NCI-H2171 (cell line): ENCODE measurements around the gene TNFSF11.

Source experiments
- DNase-seq: peaks from one replicate; lab custom pipeline; 2025; lab: John Stamatoyannopoulos, UW

TNFSF11 gene

GRCh38 chr13:42611086-42611779 is 37.3 kb downstream of the TNFSF11 start:
- no peak for DNase-seq

GRCh38 chr13:42612021-42612765 is 38.2 kb downstream of the TNFSF11 start:
- DNase-seq: no peak

GRCh38 chr13:42614436-42615035 is 40.6 kb downstream of the TNFSF11 start:
- no peak for DNase-seq

GRCh38 chr13:42615691-42616090 is 41.7 kb downstream of the TNFSF11 start:
- DNase-seq: no peak

- DNase-seq: no peak
These were observed 43.3 kb downstream of the TNFSF11 start for GRCh38 chr13:42617221-42617620.

- no peak for DNase-seq
These were observed 50.0 kb downstream of the TNFSF11 start for GRCh38 chr13:42623916-42624315.

- DNase-seq: no peak
These were observed 51.7 kb downstream of the TNFSF11 start for GRCh38 chr13:42625611-42626010.

- no peak for DNase-seq
These were observed 52.4 kb downstream of the TNFSF11 start for GRCh38 chr13:42626176-42626860.

- no peak for DNase-seq
These were observed 54.7 kb downstream of the TNFSF11 start for GRCh38 chr13:42628666-42629065.

GRCh38 chr13:42631181-42631580 is 57.2 kb downstream of the TNFSF11 start:
- no peak for DNase-seq

- no peak for DNase-seq
These were observed 59.5 kb downstream of the TNFSF11 start for GRCh38 chr13:42633495-42633894.

GRCh38 chr13:42638101-42638500 is 64.1 kb downstream of the TNFSF11 start:
- DNase-seq: no peak

GRCh38 chr13:42638886-42639285 is 64.9 kb downstream of the TNFSF11 start:
- DNase-seq: no peak

GRCh38 chr13:42643076-42643475 is 69.1 kb downstream of the TNFSF11 start:
- DNase-seq: no peak

- DNase-seq: no peak
These were observed 70.9 kb downstream of the TNFSF11 start for GRCh38 chr13:42644841-42645240.

GRCh38 chr13:42645717-42646116 is 71.8 kb downstream of the TNFSF11 start:
- no peak for DNase-seq

GRCh38 chr13:42649141-42649540 is 75.2 kb downstream of the TNFSF11 start:
- no peak for DNase-seq

GRCh38 chr13:42649831-42650230 is 75.9 kb downstream of the TNFSF11 start:
- no peak for DNase-seq

GRCh38 chr13:42650506-42650905 is 76.6 kb downstream of the TNFSF11 start:
- DNase-seq: no peak

- no peak for DNase-seq
These were observed 78.1 kb downstream of the TNFSF11 start for GRCh38 chr13:42651936-42652641.

GRCh38 chr13:42652642-42653415 is 78.9 kb downstream of the TNFSF11 start:
- DNase-seq: no peak
